Right atrium auricular region (tissue), 2 donors: ENCODE data around the gene KRT33A. TPM values are rescaled to one million over a fixed set of nuclear protein-coding genes. Genes with fewer than 3 reads are reported as not detected.

Source experiments
- DNase-seq: peaks from one replicate; pipeline ENCODE4 v3.0.0-alpha.2; 2019; ENCODE audit warnings: low spot score
- H3K27ac ChIP-seq, 2 donors: fragments of 200-600 bp; sonication (generic); 1 replicate in 1 of 2; 2 replicates in 1 of 2; pipeline ENCODE4 v1.5.1; 2016 to 2019
- H3K27me3 ChIP-seq, 2 donors: fragments of 200-600 bp; sonication (generic); one replicate each; pipeline versions ENCODE4 v1.5.1 to v1.6.0; 2017 to 2019
- H3K36me3 ChIP-seq: fragments of 200-600 bp; sonication (generic); one replicate; pipeline ENCODE4 v1.5.1; 2016
- H3K4me1 ChIP-seq, 2 donors: fragments of 200-600 bp; sonication (generic); one replicate each; pipeline versions ENCODE4 v1.5.1 to v1.6.0; 2017 to 2019
- H3K4me3 ChIP-seq, 2 donors: fragments of 200-600 bp; sonication (generic); 1 replicate in 1 of 2; 2 replicates in 1 of 2; pipeline ENCODE4 v1.5.1; 2017 to 2019; ENCODE audit warnings: mild to moderate bottlenecking in 1 of 2, moderate library complexity in 1 of 2
- H3K9me3 ChIP-seq, 2 donors: fragments of 200-600 bp; sonication (generic); one replicate each; pipeline ENCODE4 v1.5.1; 2019
- CTCF ChIP-seq, 2 donors: fragments of 200-600 bp; sonication (generic); IDR thresholded peaks; one replicate each; pipeline ENCODE4 v1.5.1; 2019; ENCODE audit warnings: antibody characterized with exemption in 2 of 2
- total RNA-seq, 2 donors: library from RNA; depleted of rRNA; stranded (reverse); fragments of >200 nt; gene quantifications; one replicate each; pipeline ENCODE4 v1.1.0, GENCODE V29; 2016

The KRT33A gene
- total RNA-seq, 2 donors from 2014 or later = not detected

GRCh38 chr17:41325611-41326010 is 25.0 kb downstream of the KRT33A start:
- TF ChIP-seq CTCF (IDR thresholded peaks at IDR 0.05) = no peak
- Histone ChIP-seq H3K4me3 (no peak overlapping the region), H3K36me3 (no peaks in the 10 kb centered on the region), H3K9me3 (peaks cover 0 to 1% of the 10 kb centered on the region in 2 donors), H3K27ac (no peak overlapping the region), H3K4me1 (no peaks in the 10 kb centered on the region), H3K27me3 (no peaks in the 10 kb centered on the region)
- DNase-seq = no peak

GRCh38 chr17:41325126-41325525 is 25.5 kb downstream of the KRT33A start:
- Histone ChIP-seq H3K36me3 (no peaks in the 10 kb centered on the region), H3K9me3 (peaks cover 0 to 6% of the 10 kb centered on the region in 2 donors), H3K4me3 (no peak overlapping the region), H3K27me3 (no peaks in the 10 kb centered on the region), H3K4me1 (no peaks in the 10 kb centered on the region), H3K27ac (no peak overlapping the region)
- DNase-seq = no peak
- TF ChIP-seq CTCF (IDR thresholded peaks at IDR 0.05) = no peak

- Histone ChIP-seq H3K4me3 (no peak overlapping the region), H3K27ac (no peak overlapping the region), H3K27me3 (no peaks in the 10 kb centered on the region), H3K36me3 (no peaks in the 10 kb centered on the region), H3K4me1 (no peaks in the 10 kb centered on the region), H3K9me3 (peaks cover 0 to 13% of the 10 kb centered on the region in 2 donors)
- no peak for TF ChIP-seq CTCF (IDR thresholded peaks at IDR 0.05)
- no peak for DNase-seq
Observed at GRCh38 chr17:41324180-41325075, 26.2 kb downstream of the KRT33A start.

- TF ChIP-seq CTCF (IDR thresholded peaks at IDR 0.05) = no peak
- Histone ChIP-seq H3K4me1 (no peaks in the 10 kb centered on the region), H3K9me3 (peaks cover 0 to 18% of the 10 kb centered on the region in 2 donors), H3K4me3 (no peak overlapping the region), H3K27ac (no peak overlapping the region), H3K27me3 (no peaks in the 10 kb centered on the region), H3K36me3 (no peaks in the 10 kb centered on the region)
- DNase-seq = no peak
Observed at GRCh38 chr17:41322903-41323895, 27.4 kb downstream of the KRT33A start.

- TF ChIP-seq CTCF (IDR thresholded peaks at IDR 0.05) = peak; percentile 58 to 70
- Histone ChIP-seq H3K9me3 (peaks cover 0 to 18% of the 10 kb centered on the region in 2 donors), H3K4me1 (no peaks in the 10 kb centered on the region), H3K27me3 (no peaks in the 10 kb centered on the region), H3K4me3 (no peak overlapping the region), H3K27ac (no peak overlapping the region), H3K36me3 (no peaks in the 10 kb centered on the region)
- DNase-seq = no peak
Observed at GRCh38 chr17:41322094-41322902, 28.3 kb downstream of the KRT33A start.
